ENCODE data around the gene ARID1B.

The ARID1B gene

DNA sequence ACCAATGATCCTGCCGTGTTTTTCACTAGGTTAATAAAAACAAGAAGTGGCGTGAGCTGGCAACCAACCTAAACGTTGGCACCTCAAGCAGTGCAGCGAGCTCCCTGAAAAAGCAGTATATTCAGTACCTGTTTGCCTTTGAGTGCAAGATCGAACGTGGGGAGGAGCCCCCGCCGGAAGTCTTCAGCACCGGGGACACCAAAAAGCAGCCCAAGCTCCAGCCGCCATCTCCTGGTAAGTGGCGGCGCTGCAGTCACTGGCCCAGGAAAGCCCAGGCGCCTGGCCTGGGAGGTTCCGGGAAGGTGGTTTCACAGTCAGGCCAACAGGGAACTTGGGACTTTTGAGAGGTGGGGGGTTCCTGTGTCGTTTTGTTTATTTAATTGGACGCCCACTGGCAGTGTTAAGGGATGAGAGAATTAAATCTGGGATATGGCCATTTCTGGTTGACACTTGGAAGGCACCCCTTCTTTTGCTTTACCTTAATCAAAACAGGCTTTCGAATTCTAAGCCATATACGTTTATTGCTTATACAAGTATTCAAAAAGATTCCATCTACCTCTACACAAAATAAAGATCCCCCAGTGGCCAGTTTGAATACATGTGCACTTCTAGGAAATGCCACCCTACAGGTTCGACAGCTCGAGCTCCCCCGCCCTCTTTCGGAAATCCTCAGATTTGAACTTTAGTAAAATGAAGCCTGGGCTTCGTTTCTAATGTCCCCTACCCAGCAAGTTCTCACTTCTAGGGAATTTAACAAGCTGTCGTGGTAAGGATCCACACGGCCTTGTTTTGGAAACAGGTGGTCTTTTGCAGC, 407.2 kb downstream of the ARID1B start:
- H3K4me1 ChIP-seq (ENCODE audit: insufficient read depth, low read length), result no peaks in the 10 kb centered on the region
- H3K9me3 ChIP-seq (ENCODE audit: control insufficient read depth, insufficient read depth, low read length), result no peaks in the 10 kb centered on the region
- no peak overlapping the region for H3K9ac ChIP-seq (ENCODE audit: low read depth, low read length)
- H3K36me3 ChIP-seq (ENCODE audit: insufficient read depth, low read length), result peaks cover 9% of the 10 kb centered on the region; the same call in 1 of the 2 replicates

DNA sequence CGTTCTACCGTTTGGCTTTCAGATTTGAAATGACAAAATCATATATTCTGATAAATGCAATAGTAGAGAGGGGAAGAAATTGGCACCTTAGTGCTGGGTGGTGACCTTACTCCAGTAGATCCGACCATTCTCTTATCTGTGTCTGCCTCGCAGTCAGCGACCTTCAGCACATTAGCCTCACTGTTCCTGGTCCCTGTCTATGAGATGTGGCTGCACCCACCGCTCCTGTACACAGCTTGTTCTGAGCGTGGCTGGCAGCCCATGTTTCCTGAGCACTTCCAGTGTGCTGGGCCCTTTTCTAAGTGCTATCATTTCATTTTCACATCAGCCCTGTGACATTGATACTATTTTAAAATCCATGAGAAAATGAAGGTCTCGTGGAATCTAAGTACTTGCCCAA, 408.0 kb downstream of the ARID1B start:
- H3K36me3 ChIP-seq (ENCODE audit: insufficient read depth, low read length), result peaks cover 9% of the 10 kb centered on the region; the same call in 1 of the 2 replicates
- no peaks in the 10 kb centered on the region for H3K4me1 ChIP-seq (ENCODE audit: insufficient read depth, low read length)
- H3K9me3 ChIP-seq (ENCODE audit: control insufficient read depth, insufficient read depth, low read length), result no peaks in the 10 kb centered on the region
- no peak overlapping the region for H3K9ac ChIP-seq (ENCODE audit: low read depth, low read length)

DNA sequence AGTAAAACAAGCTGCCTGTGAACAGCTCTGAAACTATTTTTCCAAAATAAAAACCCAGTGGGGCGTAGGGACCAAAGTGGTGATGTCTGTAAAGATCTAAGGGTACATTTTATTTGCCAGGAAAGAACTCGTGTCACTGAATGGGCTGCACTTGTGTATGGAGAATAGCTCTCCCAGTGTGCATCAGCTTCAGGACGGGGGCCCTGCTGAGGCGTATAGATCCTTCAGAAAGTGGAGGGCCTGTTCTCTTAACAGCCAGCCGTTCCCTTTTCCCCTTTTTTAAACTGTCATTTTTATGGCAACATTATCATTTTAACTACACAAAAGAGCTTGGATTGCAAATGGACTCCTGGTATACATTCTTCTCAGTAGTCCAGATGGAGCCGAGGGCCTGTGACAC, 408.8 kb downstream of the ARID1B start:
- H3K9me3 ChIP-seq (ENCODE audit: control insufficient read depth, insufficient read depth, low read length), result no peaks in the 10 kb centered on the region
- peaks cover 9% of the 10 kb centered on the region; the same call in 1 of the 2 replicates for H3K36me3 ChIP-seq (ENCODE audit: insufficient read depth, low read length)
- no peaks in the 10 kb centered on the region for H3K4me1 ChIP-seq (ENCODE audit: insufficient read depth, low read length)
- H3K9ac ChIP-seq (ENCODE audit: low read depth, low read length), result no peak overlapping the region

DNA sequence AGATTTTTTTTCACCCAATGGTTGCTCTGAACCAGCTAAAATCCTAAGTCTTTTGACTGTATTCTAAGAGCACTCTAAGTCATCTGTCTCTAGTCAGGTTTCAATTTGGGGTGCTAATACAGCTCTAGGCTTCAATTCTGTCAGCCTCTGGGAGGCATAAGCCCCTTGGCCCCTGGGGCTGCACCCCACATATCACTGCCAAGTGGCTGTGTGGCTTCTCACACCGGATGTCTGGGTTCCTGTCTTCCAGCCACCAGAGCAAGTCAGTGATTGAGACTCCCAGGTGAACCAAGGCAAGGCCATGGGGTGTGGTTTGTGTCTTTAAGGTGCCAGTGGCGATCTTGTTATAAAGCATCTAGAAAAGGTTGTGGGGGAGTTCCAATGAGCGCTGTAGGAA, 409.6 kb downstream of the ARID1B start:
- H3K36me3 ChIP-seq (ENCODE audit: insufficient read depth, low read length), result peaks cover 11% of the 10 kb centered on the region
- no peak overlapping the region for H3K9ac ChIP-seq (ENCODE audit: low read depth, low read length)
- no peaks in the 10 kb centered on the region for H3K4me1 ChIP-seq (ENCODE audit: insufficient read depth, low read length)
- no peaks in the 10 kb centered on the region for H3K9me3 ChIP-seq (ENCODE audit: control insufficient read depth, insufficient read depth, low read length)

DNA sequence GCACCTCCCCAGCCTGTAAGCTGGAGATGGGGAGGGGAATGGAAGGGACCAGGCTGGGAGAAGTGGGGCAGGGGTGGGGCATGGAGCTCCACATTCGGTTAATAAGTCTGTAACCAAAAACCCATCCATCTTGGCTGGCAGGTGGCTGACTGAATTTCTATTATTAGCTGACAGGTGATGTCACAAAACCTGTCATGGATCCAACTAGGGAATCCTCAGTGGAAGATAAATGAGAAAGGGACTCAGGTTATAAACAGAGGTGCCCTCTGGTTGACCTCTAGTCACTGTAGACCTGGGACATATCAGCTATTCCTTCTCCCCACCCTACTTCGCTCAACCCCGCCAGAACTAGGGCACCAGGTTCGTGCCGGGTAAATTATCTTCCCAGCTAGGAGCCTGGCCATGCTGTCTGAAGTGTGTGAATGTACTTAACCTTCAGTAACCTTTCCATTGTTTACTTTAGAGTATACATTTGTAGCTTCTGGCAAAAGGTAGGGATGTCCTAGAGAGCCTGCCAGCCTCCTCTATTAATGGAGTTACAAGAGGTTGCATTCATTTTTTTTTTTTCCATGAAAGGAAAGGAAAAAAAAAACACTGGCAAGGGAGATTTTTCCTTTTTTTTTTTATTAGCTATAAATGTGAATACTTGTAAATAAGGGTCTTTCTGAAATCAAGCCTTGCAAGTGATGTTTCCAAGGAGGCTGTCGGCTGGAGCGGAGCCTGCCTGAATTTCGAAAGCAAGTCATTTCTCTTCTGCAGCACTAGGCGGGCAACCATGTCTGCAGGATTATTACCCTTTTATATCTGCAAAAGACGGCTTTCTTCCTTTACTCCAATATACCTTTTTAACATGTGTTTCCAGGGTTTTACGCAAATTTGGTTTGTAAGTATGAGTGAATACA, 410.3 kb downstream of the ARID1B start:
- Histone ChIP-seq H3K9me3 (ENCODE audit: control insufficient read depth, insufficient read depth, low read length) (no peaks in the 10 kb centered on the region), H3K36me3 (ENCODE audit: insufficient read depth, low read length) (peaks cover 11% of the 10 kb centered on the region), H3K9ac (ENCODE audit: low read depth, low read length) (no peak overlapping the region), H3K4me1 (ENCODE audit: insufficient read depth, low read length) (no peaks in the 10 kb centered on the region)

DNA sequence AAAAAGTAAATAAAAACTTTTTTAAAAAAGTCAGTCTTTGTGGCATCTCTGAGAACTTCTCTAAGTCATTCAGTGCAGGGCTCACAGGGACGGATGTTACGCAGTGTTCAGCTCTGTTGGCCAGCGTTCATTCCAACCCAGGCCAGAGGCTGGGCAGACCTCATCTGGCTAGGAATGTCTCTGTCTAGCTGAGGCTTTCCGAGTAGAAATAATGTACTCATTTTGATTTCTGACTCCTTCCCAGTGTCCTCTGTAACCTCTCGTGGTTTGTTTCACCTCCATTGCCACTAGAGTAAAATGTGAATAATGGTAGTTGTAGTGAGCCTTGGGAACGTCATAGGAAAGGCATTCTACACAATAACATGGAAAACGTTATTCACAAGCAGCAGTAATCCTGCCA, 411.0 kb downstream of the ARID1B start:
- no peak overlapping the region for H3K9ac ChIP-seq (ENCODE audit: low read depth, low read length)
- H3K36me3 ChIP-seq (ENCODE audit: insufficient read depth, low read length), result peaks cover 11% of the 10 kb centered on the region
- H3K4me1 ChIP-seq (ENCODE audit: insufficient read depth, low read length), result no peaks in the 10 kb centered on the region
- H3K9me3 ChIP-seq (ENCODE audit: control insufficient read depth, insufficient read depth, low read length), result no peaks in the 10 kb centered on the region

DNA sequence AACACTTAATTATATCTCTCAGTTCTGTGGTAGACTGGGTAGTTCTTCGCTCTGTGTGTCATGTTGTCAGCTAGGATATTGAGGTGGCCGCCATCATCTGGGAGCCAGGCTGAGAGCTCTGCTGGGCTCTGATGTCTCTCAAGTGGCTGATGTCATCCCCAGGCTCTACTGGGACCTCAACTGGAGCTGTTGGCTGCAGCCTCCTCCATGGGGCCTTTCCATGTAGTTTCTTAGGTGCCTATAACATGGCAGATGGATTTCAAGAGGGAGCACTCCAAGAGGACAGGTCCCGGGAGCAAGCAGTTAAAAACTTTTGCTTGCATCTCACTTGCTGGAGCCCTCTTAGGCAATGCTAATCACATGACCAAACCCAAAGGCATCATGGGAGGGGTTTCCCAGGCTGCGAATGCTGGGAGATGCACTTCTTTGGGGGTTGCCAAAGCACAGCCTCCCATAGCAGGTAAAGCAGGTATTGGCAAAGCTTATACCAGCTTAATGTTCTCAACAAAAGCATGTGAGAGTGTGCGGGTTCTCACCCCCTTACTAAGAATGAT, 416.3 kb downstream of the ARID1B start:
- Histone ChIP-seq H3K4me1 (ENCODE audit: insufficient read depth, low read length) (no peaks in the 10 kb centered on the region), H3K36me3 (ENCODE audit: insufficient read depth, low read length) (peaks cover 2% of the 10 kb centered on the region; the same call in 1 of the 2 replicates), H3K9ac (ENCODE audit: low read depth, low read length) (no peak overlapping the region), H3K9me3 (ENCODE audit: control insufficient read depth, insufficient read depth, low read length) (no peaks in the 10 kb centered on the region)

DNA sequence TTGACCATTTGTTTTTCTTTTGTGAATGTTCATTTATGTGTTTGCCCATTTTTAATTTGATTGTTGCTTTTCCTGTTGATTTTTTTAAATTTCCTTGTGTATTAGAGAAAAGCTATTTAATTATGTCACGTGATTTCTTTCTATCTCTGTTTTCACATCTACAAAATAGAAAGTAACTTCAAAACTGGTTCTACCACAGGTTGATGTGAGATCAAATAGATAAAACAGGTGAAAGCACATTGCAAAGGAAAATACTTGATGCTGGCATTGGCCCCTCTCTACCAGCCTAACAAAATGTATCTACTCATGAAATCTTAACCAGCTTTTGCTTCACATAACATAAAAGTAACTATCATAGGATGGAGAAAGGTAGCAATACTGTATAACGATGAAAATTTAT, 416.9 kb downstream of the ARID1B start:
- no peaks in the 10 kb centered on the region for H3K4me1 ChIP-seq (ENCODE audit: insufficient read depth, low read length)
- no peaks in the 10 kb centered on the region for H3K9me3 ChIP-seq (ENCODE audit: control insufficient read depth, insufficient read depth, low read length)
- peaks cover 5% of the 10 kb centered on the region; the same call in 1 of the 2 replicates for H3K36me3 ChIP-seq (ENCODE audit: insufficient read depth, low read length)
- no peak overlapping the region for H3K9ac ChIP-seq (ENCODE audit: low read depth, low read length)

DNA sequence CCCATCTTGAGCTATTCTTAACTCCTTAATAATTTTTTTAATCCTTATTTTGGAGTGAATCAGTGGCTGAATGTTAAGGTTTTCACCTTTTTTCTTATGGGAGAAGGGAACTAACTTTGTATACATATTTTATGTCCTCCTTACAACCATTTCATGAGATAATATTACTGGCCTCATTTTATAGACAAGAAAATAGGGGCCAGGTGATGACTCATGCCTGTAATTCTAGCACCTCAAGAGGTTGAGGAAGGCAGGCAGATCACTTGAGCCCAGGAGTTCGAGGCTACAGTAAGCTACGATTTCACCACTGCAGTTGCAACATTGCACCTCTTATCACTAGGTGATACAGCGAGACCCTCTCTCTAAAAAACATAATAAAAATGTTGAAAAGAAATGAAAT, 417.5 kb downstream of the ARID1B start:
- Histone ChIP-seq H3K9me3 (ENCODE audit: control insufficient read depth, insufficient read depth, low read length) (no peaks in the 10 kb centered on the region), H3K36me3 (ENCODE audit: insufficient read depth, low read length) (peaks cover 5% of the 10 kb centered on the region; the same call in 1 of the 2 replicates), H3K4me1 (ENCODE audit: insufficient read depth, low read length) (no peaks in the 10 kb centered on the region), H3K9ac (ENCODE audit: low read depth, low read length) (no peak overlapping the region)

DNA sequence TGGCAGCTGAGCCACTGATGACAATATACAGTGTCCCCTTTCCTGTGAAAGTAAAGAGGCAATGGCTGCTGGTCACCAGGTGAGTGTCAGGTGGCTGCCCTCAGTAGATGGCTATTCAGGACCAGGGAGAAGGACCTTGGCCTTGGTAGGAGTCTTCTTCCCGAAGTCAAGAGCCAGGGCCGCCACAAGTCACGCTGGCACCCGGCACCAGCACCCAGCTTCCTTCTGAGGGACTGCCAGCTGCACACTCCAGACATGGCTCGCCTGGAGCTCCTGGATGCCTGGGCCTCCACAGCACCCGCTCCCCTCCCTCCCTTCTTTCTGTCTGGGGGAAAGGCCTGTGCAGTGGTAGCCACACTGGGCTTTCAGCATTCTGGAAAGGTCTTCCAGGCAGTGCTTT, 419.2 kb downstream of the ARID1B start:
- Histone ChIP-seq H3K9me3 (ENCODE audit: control insufficient read depth, insufficient read depth, low read length) (no peaks in the 10 kb centered on the region), H3K4me1 (ENCODE audit: insufficient read depth, low read length) (no peaks in the 10 kb centered on the region), H3K36me3 (ENCODE audit: insufficient read depth, low read length) (peaks cover 3% of the 10 kb centered on the region; the same call in 1 of the 2 replicates), H3K9ac (ENCODE audit: low read depth, low read length) (no peak overlapping the region)

DNA sequence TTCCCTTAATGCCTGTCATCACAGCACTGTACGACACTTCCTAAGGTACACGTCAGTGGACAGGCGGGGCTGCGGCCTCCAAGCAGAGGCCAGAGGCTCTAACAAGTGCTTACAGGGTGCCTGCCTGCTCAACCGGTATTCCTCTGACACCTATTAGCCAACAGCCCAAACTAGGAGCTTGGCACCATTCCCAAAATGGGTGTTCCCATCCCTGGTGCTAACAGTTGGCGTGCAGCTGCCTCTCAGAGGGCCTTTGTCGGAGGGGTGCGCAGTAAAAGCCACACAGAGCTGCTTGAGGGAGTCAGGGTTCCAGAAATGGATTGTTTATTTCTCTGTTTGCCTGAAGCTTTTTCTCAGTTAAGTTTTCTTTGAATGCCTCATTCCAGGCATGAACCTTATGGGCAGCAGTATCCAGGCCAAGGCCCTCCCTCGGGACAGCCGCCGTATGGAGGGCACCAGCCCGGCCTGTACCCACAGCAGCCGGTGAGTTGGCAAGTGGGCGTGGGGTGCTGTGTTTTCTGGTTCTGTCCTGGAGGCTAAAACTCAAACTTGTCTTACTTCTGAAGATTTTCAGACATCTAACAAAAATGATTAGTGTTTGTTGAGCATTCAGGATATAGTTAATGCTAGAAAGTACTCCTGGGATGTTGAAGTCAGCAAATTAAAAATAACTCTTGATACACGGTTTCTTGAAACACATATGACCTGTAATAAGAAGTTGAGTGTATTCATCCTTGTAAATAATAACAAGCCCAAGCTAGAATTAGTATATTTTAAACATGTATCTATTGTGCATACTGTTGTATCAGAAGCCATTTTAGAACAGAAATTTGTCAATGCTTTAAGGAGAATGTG, 421.5 kb downstream of the ARID1B start:
- H3K9me3 ChIP-seq (ENCODE audit: control insufficient read depth, insufficient read depth, low read length), result no peaks in the 10 kb centered on the region
- H3K4me1 ChIP-seq (ENCODE audit: insufficient read depth, low read length), result no peaks in the 10 kb centered on the region
- H3K36me3 ChIP-seq (ENCODE audit: insufficient read depth, low read length), result peaks cover 3% of the 10 kb centered on the region
- no peak overlapping the region for H3K9ac ChIP-seq (ENCODE audit: low read depth, low read length)

DNA sequence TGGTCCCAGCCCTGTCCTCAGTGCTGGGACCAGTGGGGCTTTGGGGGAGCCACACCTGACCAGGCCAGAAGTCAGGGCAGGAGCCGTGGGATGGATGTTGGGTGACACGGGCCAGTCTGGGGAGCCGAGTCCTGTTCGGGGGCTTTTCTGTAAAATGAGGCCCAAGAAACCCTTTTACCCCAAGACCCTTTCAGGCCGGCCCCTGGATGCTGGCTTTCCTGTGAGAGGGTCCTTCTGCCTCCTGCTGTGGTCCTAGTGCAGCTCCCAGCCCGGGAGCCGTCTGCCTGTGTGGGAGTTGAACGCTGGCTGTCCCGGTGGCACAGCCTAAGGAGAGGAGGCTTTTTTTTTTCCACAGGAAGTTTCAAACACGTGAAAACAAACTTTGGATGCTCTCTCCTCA, 422.9 kb downstream of the ARID1B start:
- Histone ChIP-seq H3K36me3 (ENCODE audit: insufficient read depth, low read length) (peaks cover 3% of the 10 kb centered on the region), H3K9ac (ENCODE audit: low read depth, low read length) (no peak overlapping the region), H3K9me3 (ENCODE audit: control insufficient read depth, insufficient read depth, low read length) (no peaks in the 10 kb centered on the region), H3K4me1 (ENCODE audit: insufficient read depth, low read length) (no peaks in the 10 kb centered on the region)

DNA sequence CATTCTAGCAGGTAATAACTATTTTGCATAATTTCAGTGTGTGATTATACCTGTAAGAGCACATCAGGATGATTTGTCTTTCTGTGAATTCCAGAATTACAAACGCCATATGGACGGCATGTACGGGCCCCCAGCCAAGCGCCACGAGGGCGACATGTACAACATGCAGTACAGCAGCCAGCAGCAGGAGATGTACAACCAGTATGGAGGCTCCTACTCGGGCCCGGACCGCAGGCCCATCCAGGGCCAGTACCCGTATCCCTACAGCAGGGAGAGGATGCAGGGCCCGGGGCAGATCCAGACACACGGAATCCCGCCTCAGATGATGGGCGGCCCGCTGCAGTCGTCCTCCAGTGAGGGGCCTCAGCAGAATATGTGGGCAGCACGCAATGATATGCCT, 423.4 kb downstream of the ARID1B start:
- H3K4me1 ChIP-seq (ENCODE audit: insufficient read depth, low read length), result no peaks in the 10 kb centered on the region
- H3K9ac ChIP-seq (ENCODE audit: low read depth, low read length), result no peak overlapping the region
- H3K9me3 ChIP-seq (ENCODE audit: control insufficient read depth, insufficient read depth, low read length), result no peaks in the 10 kb centered on the region
- H3K36me3 ChIP-seq (ENCODE audit: insufficient read depth, low read length), result peaks cover 3% of the 10 kb centered on the region

DNA sequence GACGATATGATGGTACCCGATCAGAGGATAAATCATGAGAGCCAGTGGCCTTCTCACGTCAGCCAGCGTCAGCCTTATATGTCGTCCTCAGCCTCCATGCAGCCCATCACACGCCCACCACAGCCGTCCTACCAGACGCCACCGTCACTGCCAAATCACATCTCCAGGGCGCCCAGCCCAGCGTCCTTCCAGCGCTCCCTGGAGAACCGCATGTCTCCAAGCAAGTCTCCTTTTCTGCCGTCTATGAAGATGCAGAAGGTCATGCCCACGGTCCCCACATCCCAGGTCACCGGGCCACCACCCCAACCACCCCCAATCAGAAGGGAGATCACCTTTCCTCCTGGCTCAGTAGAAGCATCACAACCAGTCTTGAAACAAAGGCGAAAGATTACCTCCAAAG, 423.9 kb downstream of the ARID1B start:
- Histone ChIP-seq H3K4me1 (ENCODE audit: insufficient read depth, low read length) (no peaks in the 10 kb centered on the region), H3K9me3 (ENCODE audit: control insufficient read depth, insufficient read depth, low read length) (no peaks in the 10 kb centered on the region), H3K9ac (ENCODE audit: low read depth, low read length) (no peak overlapping the region), H3K36me3 (ENCODE audit: insufficient read depth, low read length) (peaks cover 3% of the 10 kb centered on the region)
